Anterior cingulate cortex (tissue), 58 donors: ENCODE measurements around the gene FABP6.
"Not testable (repeated sequence)": the region's sequence is repeated elsewhere in the genome, so short reads cannot be mapped to it uniquely, and the experiment has no call there.

Experiments
- DNase-seq, 58 donors: peaks; one replicate each; lab custom pipeline; 2025; lab: John Stamatoyannopoulos, UW

Gene FABP6, protein sequence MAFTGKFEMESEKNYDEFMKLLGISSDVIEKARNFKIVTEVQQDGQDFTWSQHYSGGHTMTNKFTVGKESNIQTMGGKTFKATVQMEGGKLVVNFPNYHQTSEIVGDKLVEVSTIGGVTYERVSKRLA

DNA sequence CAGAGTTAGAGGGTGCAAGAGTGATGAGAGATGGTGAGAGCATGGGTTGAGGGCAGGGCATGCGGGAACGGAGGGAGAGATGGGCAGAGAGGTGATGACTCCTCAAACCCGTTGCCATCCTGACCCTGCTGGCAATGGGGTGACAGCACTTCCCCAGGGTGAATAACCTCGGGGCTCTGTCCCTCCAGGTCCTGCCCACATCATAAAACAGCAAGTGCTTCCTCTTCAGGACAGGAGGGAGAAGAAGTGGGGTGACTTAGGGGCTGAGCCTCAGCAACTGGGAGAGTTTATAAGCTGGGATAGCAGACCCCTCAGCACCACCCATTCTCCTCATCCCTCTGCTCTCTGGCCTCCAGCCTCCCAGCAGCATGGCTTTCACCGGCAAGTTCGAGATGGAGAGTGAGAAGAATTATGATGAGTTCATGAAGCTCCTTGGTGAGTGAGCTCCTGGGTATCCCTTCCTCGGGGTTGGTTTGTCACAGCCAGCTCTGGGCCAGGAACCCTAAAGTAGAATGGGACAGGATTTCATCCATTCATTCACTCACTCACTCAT is at the start of gene FABP6:
Gene FABP6, plus strand, starts transcription at position 317 of the 553 bp plus-strand sequence. Its CDS starts 52 bp downstream, at position 369.
- DNase-seq = no peak

DNA sequence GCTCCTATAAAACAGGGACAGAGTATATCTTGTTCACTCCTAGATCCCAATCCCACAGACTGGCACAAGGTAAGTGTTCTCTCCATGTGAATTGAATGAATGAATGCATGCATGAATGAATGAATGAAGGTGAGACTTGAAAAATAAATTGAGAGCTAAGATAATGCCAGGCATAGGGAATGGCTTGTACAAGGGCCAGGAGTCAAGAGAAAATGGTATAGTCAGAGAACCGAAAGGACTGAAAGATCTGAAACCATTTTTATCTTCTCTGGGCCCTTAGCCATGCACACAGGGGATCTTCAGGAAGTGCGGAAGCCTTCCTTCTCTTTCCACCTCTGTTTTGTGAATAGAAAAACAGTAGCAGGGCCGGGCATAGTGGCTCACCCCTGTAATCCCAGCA is 48.4 kb upstream of the FABP6 start:
- DNase-seq = no peak

DNA sequence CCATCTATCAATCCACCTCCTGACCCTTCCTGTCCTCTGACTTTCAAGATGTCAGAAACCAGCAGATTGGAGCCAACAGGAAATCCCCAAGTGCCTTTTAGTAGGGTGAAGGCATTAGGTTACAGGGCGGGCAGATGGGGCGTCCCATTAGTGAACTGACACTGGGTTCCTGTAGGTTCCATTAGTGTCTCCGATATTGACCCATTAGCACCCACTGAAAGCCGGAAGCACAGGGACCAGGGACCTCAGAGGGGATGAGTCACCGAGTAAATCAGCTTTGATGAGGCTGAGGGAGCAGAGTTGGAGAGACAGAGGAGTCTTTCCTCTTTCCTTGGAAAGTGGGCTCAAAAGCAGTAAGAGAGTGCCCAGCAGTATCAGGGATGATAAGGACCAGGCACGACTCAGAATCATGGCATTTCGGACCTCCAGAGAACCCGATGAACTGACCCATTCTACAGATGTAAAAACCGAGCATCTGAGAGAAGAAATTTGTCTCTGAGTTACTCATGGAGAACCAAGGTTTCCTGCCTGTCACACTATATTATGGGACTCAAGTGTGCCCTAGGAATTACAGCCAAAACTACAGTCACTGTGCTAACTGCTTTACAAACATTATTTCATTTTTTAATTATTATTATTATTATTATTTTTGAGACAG is 47.2 kb upstream of the FABP6 start:
- no peak for DNase-seq

DNA sequence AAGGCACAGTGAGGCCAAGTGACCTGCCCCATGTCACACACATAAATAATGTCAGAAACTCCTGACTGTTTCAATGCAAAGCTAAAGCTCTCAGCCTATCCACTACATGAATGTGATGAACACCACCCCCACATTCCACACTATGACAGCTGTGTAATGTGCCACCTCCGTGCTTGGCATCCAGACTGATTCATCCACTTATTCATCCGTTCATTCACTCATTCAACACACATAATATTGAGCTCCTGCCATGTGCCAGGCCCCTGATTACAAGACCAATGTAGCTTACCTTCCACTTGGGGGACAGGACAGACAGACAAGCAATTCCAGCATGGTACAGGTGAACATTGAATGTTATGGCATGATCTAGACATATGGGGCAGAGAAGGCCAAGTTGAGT is 46.2 kb upstream of the FABP6 start:
- DNase-seq = peak in 26 of 58 donors; percentile 8 to 69 (median 30)

DNA sequence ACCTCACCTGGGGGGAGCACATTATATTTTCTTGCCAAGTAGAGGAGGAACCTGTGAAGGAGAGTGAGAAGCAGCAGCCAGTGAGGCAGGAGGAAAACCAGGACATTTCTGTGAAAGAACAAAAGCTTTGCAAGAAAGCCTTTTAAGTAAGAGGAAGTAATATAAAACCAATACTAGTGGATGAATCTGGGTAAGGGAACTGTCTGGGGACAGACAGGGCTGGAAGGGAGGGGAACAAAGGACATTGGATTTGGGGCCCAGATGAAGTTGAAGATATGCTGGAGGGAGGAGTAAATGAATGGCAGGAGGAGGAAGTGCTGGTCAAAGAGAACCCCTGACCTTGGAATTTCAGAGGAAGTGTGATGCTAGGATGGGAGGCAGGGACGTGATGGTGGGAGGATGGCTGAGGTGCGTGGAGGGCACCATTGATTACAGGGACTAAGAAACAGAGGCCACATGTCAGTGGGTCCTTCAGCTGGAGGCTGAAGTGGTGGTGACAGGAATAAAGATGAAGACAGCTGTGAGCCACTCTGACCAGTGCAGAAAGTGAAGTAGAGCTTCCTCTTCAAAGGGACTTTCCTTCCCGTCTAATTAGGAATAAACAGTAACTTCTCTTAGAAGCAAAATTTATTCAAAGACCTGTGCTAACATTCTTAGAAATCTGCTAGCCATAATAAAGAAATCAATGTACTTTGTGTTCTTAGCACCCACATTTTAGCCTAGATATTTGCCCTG is 43.5 kb upstream of the FABP6 start:
- DNase-seq = no peak

DNA sequence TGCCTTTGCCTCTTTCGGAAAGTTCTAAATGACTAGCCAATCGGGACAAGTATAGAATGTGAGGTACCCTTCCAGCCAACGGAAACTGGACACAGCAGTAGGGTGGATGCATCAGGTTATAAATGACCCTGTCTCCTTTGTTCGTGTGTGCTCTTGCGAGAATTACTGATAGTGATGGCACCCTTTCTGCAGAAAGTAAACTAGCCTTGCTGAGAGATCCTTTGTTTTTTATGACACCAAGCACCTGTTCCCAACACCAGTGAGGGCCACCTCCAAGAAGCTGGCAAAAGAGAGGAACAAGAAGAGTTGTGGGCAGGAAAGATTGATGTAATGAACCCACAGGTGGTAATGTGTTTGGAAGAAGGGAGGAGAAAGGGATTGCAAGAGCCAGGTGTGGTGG is 42.8 kb upstream of the FABP6 start:
- DNase-seq = no peak

DNA sequence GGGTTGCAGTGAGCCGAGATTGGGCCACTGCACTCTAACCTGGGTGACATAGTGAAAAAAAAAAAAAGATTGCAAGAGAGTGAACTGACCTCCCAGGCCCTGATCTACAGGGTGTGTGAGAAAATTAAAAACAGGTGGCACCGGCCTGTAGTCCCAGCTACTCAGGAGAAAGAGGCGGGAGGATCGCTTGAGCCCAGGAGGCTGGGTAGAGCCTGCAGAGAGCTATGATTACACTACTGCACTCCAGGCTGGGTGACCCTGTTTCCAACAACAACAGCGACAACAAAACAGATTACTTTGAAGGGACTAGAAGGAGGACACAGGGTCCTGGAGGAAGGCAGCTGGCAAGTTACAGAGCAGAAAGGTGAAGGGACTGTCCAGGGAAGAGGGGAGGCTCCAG is 42.2 kb upstream of the FABP6 start:
- DNase-seq = no peak

DNA sequence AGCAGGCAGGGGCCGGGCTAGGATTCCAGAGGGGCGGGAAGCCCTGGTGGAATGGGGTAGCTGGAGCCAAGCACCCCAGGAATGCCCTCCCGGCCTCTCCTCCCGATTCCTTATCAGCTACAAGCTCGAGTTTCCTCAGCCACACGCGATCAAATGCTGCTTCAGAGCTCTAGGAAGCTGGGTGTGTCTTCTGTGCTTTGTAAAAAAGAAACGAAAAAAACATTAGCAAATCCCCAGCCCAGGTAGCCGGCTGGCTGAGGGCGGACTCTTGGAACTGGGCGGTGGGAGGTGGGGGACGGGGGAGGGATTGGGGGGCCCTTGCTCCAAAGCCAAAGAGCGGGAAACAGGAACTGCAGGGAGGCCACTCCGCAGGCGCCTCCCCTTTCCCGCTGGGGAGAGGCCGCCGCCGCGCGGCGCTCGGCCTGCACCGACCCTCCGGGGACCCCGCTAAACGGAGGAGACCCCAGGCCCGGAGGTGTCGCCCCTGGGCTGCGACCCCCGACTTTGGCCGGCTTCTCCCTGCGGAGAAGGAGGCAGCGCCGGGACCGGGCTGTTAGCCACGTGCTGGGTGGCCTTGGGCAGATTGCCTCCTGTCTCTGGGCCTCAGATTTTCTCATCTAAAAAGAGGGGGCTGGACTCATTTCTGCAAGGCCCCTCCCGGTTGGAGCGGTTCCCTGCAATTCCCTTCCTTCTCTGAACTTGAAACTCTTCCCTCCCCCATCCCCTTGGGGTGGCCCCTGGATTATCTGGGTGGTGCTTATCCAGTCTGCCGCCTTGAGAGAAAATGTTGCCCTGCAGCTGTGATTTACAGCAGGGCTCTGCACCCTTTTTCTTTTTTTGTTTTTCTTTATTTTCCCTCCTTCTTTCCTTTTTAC is 40.9 kb upstream of the FABP6 start:
- DNase-seq = peak in 6 of 58 donors; percentile 6 to 33 (median 20)

DNA sequence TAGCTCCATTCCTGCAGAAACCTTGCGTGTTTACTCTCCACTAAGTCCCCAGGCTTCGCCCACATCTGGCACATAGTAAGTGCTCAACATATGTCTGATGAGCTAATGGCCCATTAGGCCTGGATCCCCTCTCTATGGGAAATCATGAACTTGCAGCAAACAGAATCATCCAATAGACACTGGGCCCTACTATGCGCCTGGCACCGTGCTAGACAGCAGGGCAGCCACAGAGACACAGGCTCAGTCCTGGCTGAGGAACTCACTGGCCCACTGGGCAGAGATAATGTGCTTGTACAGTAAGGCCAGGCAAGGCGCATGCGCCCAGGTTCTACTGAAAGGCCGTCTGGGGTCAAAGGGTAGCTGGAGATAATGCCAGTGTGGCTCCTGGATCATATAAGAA is 36.9 kb upstream of the FABP6 start:
- no peak for DNase-seq

DNA sequence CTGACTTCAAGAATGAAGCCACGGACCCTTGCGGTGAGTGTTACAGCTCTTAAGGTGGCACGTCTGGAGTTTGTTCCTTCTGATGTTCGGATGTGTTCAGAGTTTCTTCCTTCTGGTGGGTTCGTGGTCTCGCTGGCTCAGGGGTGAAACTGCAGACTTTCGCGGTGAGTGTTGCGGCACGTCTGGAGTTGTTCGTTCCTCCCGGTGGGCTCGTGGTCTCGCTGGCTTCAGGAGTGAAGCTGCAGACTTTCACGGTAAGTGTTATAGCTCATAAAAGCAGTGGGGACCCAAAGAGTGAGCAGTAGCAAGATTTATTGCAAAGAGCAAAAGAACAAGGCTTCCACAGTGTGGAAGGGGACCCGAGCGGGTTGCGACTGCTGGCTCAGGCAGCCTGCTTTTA is 36.2 kb upstream of the FABP6 start:
- not testable (repeated sequence) for DNase-seq

DNA sequence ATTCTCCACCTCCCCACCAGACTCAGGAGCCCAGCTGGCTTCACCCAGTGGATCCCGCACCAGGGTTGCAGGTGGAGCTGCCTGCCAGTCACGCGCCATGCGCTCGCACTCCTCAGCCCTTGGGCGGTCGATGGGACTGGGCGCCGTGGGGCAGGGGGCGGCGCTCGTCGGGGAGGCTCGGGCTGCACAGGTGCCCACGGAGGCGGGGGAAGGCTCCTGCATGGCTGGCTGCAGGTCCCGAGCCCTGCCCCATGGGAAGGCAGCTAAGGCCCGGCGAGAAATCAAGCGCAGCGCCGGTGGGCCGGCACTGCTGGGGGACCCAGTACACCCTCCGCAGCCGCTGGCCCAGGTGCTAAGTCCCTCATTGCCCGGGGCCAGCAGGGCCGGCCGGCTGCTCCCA is 35.5 kb upstream of the FABP6 start:
- DNase-seq = not testable (repeated sequence)

DNA sequence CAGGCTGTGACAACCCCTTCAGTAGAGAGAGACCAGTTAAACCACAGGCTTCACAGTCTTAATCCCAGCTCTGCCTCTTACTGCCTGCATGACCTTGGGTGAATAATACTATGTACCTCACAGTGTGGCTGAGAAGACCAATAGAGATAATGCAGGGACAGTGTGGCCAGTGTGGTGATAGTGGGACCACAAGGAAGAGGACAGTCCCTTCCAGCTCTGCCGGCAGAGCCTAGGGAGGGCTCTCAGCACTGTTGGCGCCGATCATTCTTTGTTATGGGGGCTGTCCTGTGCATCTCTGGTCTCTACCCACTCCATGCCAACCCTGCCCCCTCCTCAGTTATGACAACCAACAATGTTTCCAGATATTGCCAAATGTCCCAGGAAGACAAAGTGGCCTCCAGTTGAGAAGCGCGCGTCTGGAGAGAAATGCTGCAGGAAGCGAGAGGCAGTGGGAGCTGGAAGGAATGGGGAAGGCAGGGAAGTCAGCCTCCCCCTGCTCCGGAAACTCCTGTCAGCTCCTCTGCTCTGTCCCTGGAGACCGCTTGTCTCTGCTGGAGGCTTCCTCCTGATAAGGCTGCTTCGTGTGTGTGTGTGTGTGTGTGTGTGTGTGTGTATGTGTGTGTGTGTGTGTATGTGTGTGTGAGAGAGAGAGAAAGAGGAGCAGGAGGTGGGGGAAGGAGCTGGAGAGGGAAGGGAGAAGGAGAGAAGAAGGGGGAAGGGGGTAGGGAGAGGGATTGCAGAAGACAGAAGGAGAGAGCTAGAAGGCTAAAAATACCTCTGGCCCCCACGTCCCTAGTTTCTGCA is 31.8 kb upstream of the FABP6 start:
- no peak for DNase-seq

DNA sequence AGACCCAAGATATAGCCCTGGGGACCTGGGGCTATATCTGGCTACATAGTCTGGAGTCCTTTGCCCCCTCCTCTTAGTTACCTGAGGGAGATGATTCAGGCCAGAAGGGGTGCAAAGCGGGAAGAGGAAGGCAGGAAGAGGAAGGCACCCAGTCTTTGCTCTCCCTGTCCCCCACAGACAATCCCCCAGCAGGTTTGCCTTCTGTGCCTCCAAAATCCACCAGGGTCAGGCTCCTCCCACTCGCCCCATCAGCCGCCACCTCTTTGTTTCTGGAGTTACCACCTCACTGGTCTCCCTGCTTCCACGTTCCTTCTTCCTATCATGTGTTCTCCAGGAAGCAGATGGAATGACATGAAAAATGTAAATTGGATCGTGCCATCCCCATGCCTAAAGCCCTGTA is 31.2 kb upstream of the FABP6 start:
- DNase-seq = no peak

DNA sequence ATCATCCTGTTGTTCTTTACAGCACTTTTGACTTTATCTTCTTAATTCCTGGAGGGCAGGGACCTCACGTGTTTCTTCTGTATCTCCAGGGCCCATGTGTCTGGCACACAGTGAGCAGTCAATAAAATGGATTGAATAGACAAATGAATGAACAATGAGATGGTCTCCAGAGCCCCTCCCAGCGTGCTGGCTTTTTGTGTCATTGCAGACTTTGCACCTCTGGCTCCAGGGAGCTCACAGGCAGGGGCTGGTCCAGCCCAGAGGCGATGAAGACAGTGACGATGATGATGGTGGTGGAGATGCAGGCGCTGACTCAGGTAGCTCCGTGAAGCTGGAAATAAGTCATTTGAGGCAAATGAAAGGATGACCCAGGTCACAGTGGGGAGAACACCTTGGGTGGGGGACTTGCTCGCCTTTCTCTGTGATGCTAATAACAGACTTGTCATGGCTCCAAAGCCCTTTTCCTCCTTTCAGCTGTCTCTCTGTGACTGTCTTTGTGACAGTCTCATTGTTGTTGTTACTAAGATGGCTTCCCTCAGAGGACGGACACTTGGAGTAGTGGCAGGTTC is 30.4 kb upstream of the FABP6 start:
- DNase-seq = peak in 1 of 58 donors; percentile 3

DNA sequence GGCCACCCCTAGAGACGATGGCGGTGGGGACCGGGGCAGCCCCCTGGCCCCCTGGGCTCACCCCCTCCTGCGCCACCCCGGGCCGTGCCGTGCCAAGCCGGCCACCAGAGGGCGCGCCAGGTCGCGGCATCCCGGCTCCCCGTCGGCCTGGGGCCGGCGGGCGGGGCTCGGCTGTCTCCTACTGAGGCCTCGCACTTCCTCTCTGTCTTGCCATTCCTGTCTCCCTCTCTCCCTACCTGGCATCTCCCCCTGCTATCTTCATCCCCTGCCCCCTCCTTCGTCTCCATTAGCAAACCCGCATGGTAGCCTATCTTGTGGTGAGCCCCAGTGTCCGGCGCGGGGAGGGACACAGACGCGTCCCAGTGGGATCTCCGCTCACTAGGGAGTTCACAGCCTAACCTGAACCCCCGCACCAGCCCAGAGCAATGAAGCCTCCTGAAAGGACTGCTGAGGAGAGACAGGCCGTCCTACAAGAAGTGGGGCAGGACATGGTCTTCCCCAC is 29.8 kb upstream of the FABP6 start:
- peak in 52 of 58 donors; percentile 5 to 76 (median 46) for DNase-seq

DNA sequence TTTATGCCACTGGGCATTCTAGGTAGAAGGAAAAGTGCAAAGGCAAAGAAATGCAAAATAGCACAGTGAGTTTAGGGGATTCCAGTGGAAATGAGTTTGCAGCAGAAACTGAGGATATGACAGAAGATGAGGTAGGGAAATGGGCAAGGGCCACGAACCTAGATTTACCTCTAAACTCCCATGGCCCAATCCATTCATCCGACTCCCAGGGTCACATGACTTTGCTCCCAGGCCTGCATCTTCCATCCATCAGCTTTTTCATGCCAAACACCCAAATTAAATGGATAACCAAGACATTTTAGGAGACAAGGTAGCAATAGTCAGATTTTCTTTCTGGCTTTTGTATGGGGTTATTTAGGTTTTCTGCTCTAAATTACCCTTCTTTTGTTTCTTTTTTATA is 22.2 kb upstream of the FABP6 start:
- no peak for DNase-seq

DNA sequence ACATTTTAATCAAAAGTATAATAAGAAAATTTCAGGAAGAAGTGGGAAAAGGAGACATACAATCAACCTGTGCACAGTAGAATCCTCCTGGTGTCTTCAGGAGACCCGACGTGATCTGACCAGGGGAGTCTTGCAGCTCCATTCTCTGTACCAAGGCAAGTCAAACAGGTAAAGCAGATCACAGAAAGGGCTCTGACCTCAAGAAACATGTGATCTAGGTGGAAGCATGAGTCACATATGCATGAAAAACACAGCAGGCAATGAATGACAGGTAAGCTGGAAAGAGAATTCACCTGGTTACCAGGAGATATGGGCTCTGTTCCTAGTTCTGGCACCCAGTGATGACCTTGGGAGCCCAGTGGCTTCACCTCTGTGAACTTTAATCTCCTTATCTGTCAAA is 19.4 kb upstream of the FABP6 start:
- no peak for DNase-seq

DNA sequence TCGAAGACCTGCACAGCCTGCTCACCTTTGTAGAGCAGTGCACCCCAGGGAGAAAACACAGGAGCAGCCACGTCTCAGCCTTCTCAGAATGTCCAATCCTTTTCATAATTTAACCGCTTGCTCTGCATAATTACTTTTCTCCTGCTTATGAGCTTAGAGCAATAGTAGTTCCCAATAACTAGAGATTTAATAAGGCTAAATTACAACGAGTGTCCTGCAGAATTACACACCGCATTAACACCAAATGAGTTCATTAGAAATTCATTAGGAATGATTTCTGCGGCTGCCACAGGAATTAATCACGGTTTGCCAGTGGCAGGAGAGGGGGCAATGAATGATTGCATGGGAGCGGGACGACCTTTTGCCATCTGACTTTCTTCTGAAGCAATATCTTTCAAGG is 18.7 kb upstream of the FABP6 start:
- no peak for DNase-seq

DNA sequence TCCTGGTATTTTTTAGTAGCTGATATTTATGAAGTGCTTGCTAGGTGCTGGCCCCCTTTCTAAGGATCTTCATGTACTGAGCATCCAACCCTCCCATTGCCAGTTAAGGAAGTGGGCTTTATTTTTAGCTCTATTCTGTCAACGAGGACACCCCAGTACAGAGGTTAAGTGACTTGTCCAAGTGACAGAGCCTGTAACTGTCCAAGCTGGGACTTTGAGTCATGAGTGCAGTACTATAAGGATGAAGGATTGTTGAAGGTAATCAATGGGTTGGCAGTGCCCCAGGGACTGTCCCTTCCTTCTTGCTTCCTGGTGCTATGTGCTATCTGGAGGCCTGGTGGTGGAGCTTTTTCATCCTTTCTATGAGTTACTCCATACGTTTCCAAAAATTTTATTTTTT is 18.0 kb upstream of the FABP6 start:
- DNase-seq = no peak
